Hematopoietic multipotent progenitor cell treated with erythropoietin and hydrocortisone succinate and interleukin-3 and kit ligand, for 8 days (in vitro differentiated cells): ENCODE results near the gene OR6C76.
"Not testable (repeated sequence)": the region's sequence is repeated elsewhere in the genome, so short reads cannot be mapped to it uniquely, and the experiment has no call there.

ENCODE experiments used
- DNase-seq: peaks from one replicate; pipeline ENCODE4 v3.0.0-alpha.2; 2015

OR6C76 gene

GRCh38 chr12:55425954-55426353, at the start of gene OR6C76:
TSS of gene OR6C76 (plus strand) at chr12:55426254. CDS start at chr12:55426254, 0 bp downstream.
- no peak for DNase-seq

- no peak for DNase-seq
Observed at GRCh38 chr12:55385891-55386290, 40.2 kb upstream of the OR6C76 start.

GRCh38 chr12:55392032-55392795, 33.8 kb upstream of the OR6C76 start:
- DNase-seq: no peak

GRCh38 chr12:55396326-55396725, 29.7 kb upstream of the OR6C76 start:
- no peak for DNase-seq

DNA sequence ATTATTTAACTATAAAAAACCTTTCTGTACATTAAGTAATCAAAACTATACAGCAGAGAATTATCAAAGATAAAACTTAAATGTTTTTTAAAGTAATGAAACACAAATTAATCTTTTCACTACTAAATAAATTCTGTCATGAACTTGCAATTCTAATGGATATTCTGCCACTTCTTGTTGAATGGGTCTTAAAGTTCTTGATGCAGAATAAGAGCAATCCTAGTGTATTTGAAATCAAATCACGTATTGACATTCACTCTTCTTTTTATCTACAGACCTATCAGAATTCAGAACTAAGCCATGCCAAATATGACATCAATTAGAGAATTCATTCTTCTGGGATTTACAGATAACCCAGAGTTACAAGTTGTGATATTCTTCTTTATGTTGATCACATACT, 25.8 kb upstream of the OR6C76 start, which contains the start of gene OR6C65:
Gene OR6C65 (plus strand): TSS at position 301 of the 400 bp plus-strand sequence. CDS start 0 bp downstream, at position 301.
- DNase-seq: no peak

- DNase-seq: no peak
Observed at GRCh38 chr12:55407866-55408265, 18.2 kb upstream of the OR6C76 start.

GRCh38 chr12:55409133-55409532, 16.9 kb upstream of the OR6C76 start:
- DNase-seq: not testable (repeated sequence)

- DNase-seq: not testable (repeated sequence)
Observed at GRCh38 chr12:55412138-55412537, 13.9 kb upstream of the OR6C76 start.

DNA sequence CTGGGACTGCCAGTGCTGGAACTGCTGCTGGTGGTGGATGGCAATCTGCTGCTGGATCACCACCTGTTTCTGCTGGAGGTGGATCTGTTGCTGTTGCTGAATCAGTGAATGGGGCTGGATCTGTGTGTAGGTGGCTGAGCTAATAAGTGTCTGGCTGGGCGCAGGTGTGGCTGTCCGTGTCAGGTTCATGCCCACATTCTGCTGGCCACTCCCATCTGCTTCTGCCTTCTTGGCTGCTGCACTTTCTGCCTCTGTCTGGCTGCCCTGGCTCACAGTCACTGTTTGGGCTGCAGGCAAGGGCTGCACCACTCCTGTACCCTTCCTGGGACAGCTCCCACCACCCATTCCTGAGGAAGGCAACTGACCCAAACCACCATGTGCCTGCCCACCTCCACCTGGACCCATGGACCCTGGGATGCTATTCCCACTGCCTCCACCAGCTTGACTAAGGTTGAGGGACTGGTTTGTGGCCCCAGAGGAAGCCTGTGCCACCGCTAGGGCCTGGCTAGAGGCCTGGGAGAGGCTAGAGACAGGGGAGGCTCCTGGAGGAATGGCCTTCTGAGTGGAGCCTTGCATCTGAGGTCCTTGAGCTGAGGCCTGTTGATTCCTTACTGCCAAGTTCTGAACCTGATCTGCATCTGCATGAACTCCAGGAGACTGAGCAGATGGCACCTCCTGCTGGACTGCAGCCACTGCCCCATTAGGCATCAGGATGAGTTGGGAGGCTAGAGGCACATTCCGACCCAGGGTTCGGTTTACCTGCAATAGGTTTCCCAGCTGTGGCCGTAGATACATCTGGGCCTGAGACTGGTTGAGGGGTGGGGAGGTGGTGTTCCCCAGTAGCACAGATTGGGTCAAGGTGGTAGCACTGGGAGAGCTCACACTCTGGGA, 12.3 kb upstream of the OR6C76 start:
- DNase-seq: not testable (repeated sequence)

DNA sequence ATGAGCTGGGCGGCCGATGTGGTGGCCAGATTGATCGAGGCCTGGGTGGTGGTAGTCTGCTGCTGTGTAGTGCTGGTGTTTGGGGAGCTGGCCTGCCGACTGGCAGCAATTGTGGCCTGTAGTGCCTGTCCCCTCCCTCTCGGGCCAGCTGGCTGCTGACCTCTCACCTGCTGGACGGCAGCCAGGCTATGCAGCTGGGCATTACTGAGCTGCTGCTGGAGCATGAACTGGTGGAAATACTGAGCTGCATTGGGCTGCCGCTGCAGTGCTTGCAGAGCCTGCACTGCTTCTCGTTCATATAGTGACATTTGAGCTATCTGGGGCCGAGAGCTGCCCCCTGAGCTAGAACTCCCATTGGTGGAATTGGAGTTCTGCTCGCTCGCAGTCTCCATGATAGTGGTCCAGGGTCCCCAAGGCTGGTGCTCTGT, 11.6 kb upstream of the OR6C76 start:
- not testable (repeated sequence) for DNase-seq

DNA sequence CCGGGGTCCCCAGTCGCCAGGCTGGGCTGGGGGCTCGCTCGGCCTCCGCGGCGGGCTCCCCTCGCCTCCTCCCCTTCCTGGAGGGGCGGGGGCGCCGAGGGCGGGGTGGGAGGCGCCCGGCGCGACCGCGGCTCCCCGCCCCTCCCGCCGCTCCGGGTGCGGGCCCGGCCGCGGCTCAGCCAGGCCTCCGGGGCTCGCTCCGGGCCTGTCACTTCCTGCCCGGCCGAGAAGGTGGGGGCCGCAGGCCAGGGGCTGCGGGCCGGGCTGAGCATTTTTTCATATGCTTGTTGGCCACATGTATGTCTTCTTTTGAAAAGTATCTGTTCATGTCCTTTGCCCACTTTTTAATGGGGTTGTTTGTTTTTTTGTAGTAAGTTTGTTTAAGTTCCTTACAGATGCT, 11.2 kb upstream of the OR6C76 start:
- DNase-seq: not testable (repeated sequence)

GRCh38 chr12:55416961-55417360, 9.1 kb upstream of the OR6C76 start:
- no peak for DNase-seq

GRCh38 chr12:55420307-55420962, 5.6 kb upstream of the OR6C76 start:
- DNase-seq: no peak

GRCh38 chr12:55428331-55429243, 2.5 kb downstream of the OR6C76 start:
- DNase-seq: no peak

DNA sequence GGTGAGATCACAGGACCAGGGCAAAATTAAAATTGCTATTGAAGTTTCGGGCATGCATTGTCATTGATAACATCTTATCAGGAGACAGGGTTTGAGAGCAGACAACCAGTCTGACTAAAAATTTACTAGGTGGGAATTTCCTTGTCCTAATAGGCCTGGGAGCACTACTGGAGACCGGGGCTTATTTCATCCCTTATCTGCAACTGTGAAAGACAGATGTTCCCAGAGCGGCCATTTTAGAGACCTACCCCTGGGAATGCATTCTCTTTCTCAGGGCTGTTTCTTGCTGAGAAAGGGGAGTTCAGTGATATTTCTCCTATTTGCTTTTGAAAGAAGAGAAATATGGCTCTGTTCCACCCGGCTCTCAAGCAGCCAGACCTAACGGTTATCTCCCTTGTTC, 15.2 kb downstream of the OR6C76 start:
- not testable (repeated sequence) for DNase-seq

DNA sequence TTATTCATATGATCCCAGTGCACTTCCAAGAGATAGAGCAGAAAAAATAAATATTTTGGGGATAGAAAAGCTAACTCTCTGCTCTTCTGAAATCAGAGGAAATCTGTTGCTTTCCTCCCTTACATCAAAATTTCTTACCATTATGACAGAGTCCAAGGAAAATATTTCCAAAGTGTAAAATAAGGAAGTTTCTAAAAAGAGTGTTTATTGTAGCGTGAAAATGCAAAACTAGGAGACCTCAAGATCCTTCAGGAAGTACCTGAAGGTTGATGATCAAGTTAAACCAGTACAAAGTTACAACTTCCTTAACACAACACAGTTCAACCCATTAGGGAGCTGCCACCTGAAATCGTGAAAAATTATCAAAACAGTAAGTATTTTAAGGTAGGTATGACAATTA, 17.7 kb downstream of the OR6C76 start, which contains the start of gene OR6C2:
Gene OR6C2 (plus strand): TSS at position 301 of the 400 bp plus-strand sequence. CDS start 8,138 bp downstream, outside the sequence.
- no peak for DNase-seq

DNA sequence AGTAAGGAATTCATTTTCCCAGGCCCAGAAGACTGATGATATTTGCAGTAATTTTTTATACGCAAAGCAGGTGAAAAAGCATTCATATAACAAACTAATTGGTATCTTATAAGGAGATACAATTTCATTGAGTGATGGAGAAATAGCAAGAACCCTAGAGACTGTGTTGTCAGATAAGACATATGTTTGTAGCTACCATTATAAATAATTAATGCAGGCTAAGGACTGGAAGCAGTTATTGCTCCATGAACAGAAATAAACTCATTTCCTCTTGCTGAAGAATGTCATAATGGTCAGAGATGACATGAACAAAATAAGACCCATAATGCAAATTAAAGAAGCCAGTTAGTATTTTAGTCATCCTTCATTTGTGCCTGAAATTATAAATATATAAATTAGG, 19.3 kb downstream of the OR6C76 start:
- DNase-seq: no peak

DNA sequence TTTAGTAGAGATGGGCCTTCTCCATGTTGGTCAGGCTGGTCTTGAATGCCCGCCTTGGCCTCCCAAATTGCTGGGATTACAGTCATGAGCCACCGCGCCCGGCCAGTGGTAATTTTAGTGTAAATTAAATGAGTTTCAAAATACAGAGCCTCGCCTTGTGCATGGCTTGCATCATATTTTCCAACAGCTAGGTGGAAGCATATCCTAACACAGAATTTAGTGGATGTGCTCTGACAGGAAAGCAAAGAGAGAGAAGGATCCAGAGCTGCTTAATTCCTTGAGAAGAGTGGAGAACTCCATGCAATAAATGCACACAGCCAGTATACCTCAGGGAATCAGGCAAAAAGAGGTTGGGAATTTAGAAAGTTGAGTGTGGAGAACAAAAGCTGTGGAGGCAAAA, 20.3 kb downstream of the OR6C76 start:
- DNase-seq: no peak

GRCh38 chr12:55448825-55449224, 22.8 kb downstream of the OR6C76 start:
- DNase-seq: no peak

GRCh38 chr12:55464926-55465325, 38.9 kb downstream of the OR6C76 start:
- DNase-seq: not testable (repeated sequence)

- no peak for DNase-seq
Observed at GRCh38 chr12:55467836-55468235, 41.8 kb downstream of the OR6C76 start.

- no peak for DNase-seq
Observed at GRCh38 chr12:55469291-55469690, 43.2 kb downstream of the OR6C76 start.
